K562 (cell line): Measurements from ENCODE around the gene MYOM1. TPM values are rescaled to one million over a fixed set of nuclear protein-coding genes. Genes with fewer than 3 reads are reported as not detected.
A peak's percentile ranks its signal among the peaks of the same experiment; 100 is the strongest.

Experiments
- BCOR ChIP-seq: fragments of 450-650 bp; IDR thresholded peaks from 2 replicates; pipeline ENCODE4 v1.6.1; 2016
- GABPA ChIP-seq: fragments of 200-800 bp; sonication (Bioruptor generic); conservative IDR thresholded peaks from 2 replicates; pipeline ENCODE4 v1.6.1; 2016; ENCODE audit warnings: low read depth, missing genetic modification characterization, missing compliant biosample characterization
- HDAC3 ChIP-seq: fragments of 450-650 bp; IDR thresholded peaks from 2 replicates; pipeline ENCODE4 v1.6.1; 2018; ENCODE audit warnings: borderline replicate concordance, mild to moderate bottlenecking, moderate library complexity; ENCODE audit not compliant: partially characterized antibody
- HMG20A ChIP-seq: fragments of 450-650 bp; formaldehyde crosslinking; conservative IDR thresholded peaks from 2 replicates; pipeline ENCODE4 v1.4.0; 2020; ENCODE audit warnings: mild to moderate bottlenecking, mixed read lengths
- KDM5B ChIP-seq: fragments of 200-600 bp; sonication (generic); IDR thresholded peaks from 2 replicates; pipeline ENCODE4 v1.6.1; 2012; ENCODE audit warnings: low read depth, mild to moderate bottlenecking, moderate library complexity, low read length, control low read depth, inconsistent platforms; ENCODE audit not compliant: insufficient replicate concordance
- MED1 ChIP-seq: sonication (generic); formaldehyde crosslinking; IDR thresholded peaks from 2 replicates; pipeline ENCODE4 v1.8.1; 2023; ENCODE audit warnings: missing genetic modification reagents, borderline replicate concordance
- PHB ChIP-seq: fragments of 250-450 bp; sonication (Bioruptor Pico); IDR thresholded peaks from 2 replicates; pipeline ENCODE4 v1.5.0; 2021
- POLR2AphosphoS5 ChIP-seq: IDR thresholded peaks from 2 replicates; pipeline ENCODE4 v1.6.1; 2011; ENCODE audit warnings: mild to moderate bottlenecking, low read depth, low read length, moderate library complexity; ENCODE audit not compliant: control insufficient read depth, insufficient read depth
- SIN3A ChIP-seq, 2 experiments: fragments of 150-350 bp in 1 of 2; IDR thresholded peaks; 2 replicates each; pipeline ENCODE4 v1.6.1; 2011 to 2016; ENCODE audit warnings: borderline replicate concordance in 2 of 2, low read depth in 2 of 2, low read length in 2 of 2, mild to moderate bottlenecking in 2 of 2, moderate library complexity in 2 of 2; ENCODE audit not compliant: control insufficient read depth in 1 of 2
- SMARCA4 ChIP-seq: fragments of 450-650 bp; IDR thresholded peaks from 2 replicates; pipeline ENCODE4 v1.6.1; 2016
- SMARCE1 ChIP-seq: fragments of 450-650 bp; IDR thresholded peaks from 2 replicates; pipeline ENCODE4 v1.7.1; 2016; ENCODE audit warnings: mild to moderate bottlenecking
- SRF ChIP-seq, 2 experiments: fragments of 250-450, 450-650 bp in 1 of 2; sonication (Bioruptor Pico) in 1 of 2; sonication (generic) in 1 of 2; formaldehyde crosslinking; IDR thresholded peaks; 2 replicates each; pipeline versions ENCODE4 v1.5.0 to v1.5.1; 2020 to 2022; ENCODE audit warnings: mild to moderate bottlenecking in 1 of 2, missing genetic modification reagents in 1 of 2
- TAF7 ChIP-seq: fragments of 450-650 bp; IDR thresholded peaks from 2 replicates; pipeline ENCODE4 v1.6.1; 2016; ENCODE audit warnings: missing genetic modification characterization, missing compliant biosample characterization
- TAL1 ChIP-seq: fragments of 450-650 bp; IDR thresholded peaks from 2 replicates; pipeline ENCODE4 v1.6.1; 2016; ENCODE audit warnings: mild to moderate bottlenecking
- U2AF1 ChIP-seq: fragments of 200-400 bp; formaldehyde crosslinking; optimal IDR thresholded peaks from 2 replicates; pipeline ENCODE3; 2017; ENCODE audit warnings: mild to moderate bottlenecking, low read depth, low read length, moderate library complexity
- ZBTB7A ChIP-seq: IDR thresholded peaks from 2 replicates; pipeline ENCODE4 v1.6.1; 2011; ENCODE audit warnings: low read depth, mild to moderate bottlenecking, low read length, moderate library complexity, borderline replicate concordance; ENCODE audit not compliant: control insufficient read depth
- ZFX ChIP-seq: sonication (generic); formaldehyde crosslinking; IDR thresholded peaks from 2 replicates; pipeline ENCODE4 v1.8.0; 2022; ENCODE audit warnings: mild to moderate bottlenecking, missing genetic modification reagents, moderate library complexity
- ZNF134 ChIP-seq: fragments of 250-450 bp; sonication (Bioruptor Pico); conservative IDR thresholded peaks from 2 replicates; pipeline ENCODE4 v1.4.0; 2020
- ZNF174 ChIP-seq: fragments of 250-450 bp; sonication (Bioruptor Pico); IDR thresholded peaks from 2 replicates; pipeline ENCODE4 v1.4.0; 2020; ENCODE audit warnings: mild to moderate bottlenecking
- ZNF586 ChIP-seq: fragments of 450-650 bp; formaldehyde crosslinking; conservative IDR thresholded peaks from 2 replicates; pipeline ENCODE4 v1.4.0; 2020; ENCODE audit warnings: mild to moderate bottlenecking, moderate library complexity
- ZNF696 ChIP-seq: fragments of 250-450 bp; sonication (Bioruptor Pico); conservative IDR thresholded peaks from 2 replicates; pipeline ENCODE4 v1.4.0; 2020; ENCODE audit warnings: mild to moderate bottlenecking, moderate library complexity
- polyA plus RNA-seq, 8 experiments: library from polyadenylated mRNA; depleted of rRNA in 4 of 8; stranded (reverse) in 5 of 8; unstranded in 3 of 8; fragments of >200 nt; fragmentation: Nextera tagmentation in 2 of 8; fragmentation: Illumina TruSeq in 1 of 8; extraction: Ambion mirVana in 2 of 8; extraction: Trizol in 1 of 8; gene quantifications; 2 replicates each; pipeline versions ENCODE4 v1.2.1 to v1.2.3, GENCODE V29; 2011 to 2014; ENCODE audit warnings: inconsistent platforms in 1 of 8, missing spikeins in 1 of 8
- total RNA-seq, 7 experiments: library from RNA; depleted of rRNA in 6 of 7; stranded (reverse); fragments of >200 nt in 6 of 7; fragmentation: Illumina TruSeq in 2 of 7; extraction: Trizol in 2 of 7; gene quantifications; 2 replicates each; pipeline versions ENCODE4 v1.2.1 to v1.2.3, GENCODE V29; 2011 to 2021; ENCODE audit warnings: low replicate concordance in 1 of 7
- TF ChIP-seq, protein P1 (sequence below): sonication (generic); formaldehyde crosslinking; IDR thresholded peaks from 2 replicates; pipeline ENCODE4 v1.5.0; 2020; ENCODE audit warnings: missing genetic modification reagents
- TF ChIP-seq, protein P2 (sequence below), 2 experiments: fragments of 150-350 bp in 1 of 2; IDR thresholded peaks; 2 replicates each; pipeline ENCODE4 v1.6.1; 2012 to 2016; ENCODE audit warnings: low read depth in 2 of 2, low read length in 2 of 2, mild to moderate bottlenecking in 1 of 2, moderate library complexity in 1 of 2

Gene MYOM1
- total and polyA plus RNA-seq, 9 of the 15 experiments (the other 6 are each of a cell fraction or from before 2014, with no cell fraction given): 0.01 to 0.62 (median 0.25) TPM

DNA sequence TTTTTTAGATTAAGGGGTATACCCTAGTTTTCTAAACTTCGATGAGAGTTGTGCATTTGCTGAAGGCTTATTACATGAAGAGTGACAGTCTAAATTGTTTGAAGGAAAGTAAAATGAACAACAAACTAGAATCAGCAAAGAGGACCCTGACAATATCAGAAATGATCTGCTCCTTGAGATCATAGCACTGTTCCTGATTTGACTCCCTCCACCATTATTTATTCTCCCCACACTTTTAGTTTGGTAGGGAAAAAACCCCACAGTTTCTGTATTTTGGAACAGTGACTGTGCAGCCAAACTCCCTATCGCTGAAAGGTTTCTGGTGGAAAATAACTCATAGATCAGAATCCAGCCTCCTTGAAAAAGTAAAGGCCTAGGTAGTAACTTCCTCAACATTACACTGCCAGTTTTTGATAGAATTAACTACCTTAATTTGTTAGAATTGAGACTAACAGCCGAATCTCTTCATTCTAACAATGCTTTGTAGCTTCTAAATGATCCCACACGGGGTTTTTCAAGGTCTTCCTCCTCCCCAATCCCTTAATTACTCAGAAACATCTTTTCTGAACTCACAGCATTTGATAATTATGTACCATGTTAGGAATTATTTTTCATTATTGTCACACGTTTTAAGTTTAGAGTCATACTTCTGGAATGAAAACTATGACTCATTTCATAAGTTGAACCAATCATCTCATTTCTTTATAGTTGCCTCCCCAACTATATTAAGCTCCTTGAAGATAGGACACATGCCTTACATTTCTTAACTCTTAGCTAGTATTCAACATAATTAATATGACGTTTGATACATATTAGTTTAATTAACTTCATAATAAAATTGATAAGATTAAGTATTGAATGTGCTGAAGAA is 30.7 kb upstream of the MYOM1 start (continued):
- TF ChIP-seq SRF (CRISPR knock-in tag; IDR thresholded peaks at IDR 0.05) (no peak), ZBTB7A (no peak), POLR2AphosphoS5 (peak; percentile 63; the same call in 1 of the 2 replicates), MED1 (CRISPR knock-in tag) (no peak), ZNF586 (CRISPR knock-in tag) (no peak), U2AF1 (no peak), SMARCA4 (peak; percentile 37; the same call in 1 of the 2 replicates), PHB (CRISPR knock-in tag) (no peak), ZNF134 (CRISPR knock-in tag) (no peak), SMARCE1 (no peak), TAL1 (no peak), HDAC3 (no peak), BCOR (no peak), ZNF696 (CRISPR knock-in tag) (no peak), GABPA (tag) (no peak), ZFX (CRISPR knock-in tag) (no peak), TAF7 (tag) (no peak), ZNF174 (no peak), KDM5B (peak; percentile 43), HMG20A (CRISPR knock-in tag) (no peak), SIN3A (IDR thresholded peaks at IDR 0.05; ENCODE audit: borderline replicate concordance in 2 of 2, control insufficient read depth in 1 of 2, low read depth in 2 of 2, low read length in 2 of 2) (peak in 1 of 2 experiments; percentile 24; a peak in 1 of 4 replicates)
- TF ChIP-seq, protein P1, sequence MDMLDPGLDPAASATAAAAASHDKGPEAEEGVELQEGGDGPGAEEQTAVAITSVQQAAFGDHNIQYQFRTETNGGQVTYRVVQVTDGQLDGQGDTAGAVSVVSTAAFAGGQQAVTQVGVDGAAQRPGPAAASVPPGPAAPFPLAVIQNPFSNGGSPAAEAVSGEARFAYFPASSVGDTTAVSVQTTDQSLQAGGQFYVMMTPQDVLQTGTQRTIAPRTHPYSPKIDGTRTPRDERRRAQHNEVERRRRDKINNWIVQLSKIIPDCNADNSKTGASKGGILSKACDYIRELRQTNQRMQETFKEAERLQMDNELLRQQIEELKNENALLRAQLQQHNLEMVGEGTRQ (CRISPR knock-in tag): no peak
- TF ChIP-seq, protein P2, sequence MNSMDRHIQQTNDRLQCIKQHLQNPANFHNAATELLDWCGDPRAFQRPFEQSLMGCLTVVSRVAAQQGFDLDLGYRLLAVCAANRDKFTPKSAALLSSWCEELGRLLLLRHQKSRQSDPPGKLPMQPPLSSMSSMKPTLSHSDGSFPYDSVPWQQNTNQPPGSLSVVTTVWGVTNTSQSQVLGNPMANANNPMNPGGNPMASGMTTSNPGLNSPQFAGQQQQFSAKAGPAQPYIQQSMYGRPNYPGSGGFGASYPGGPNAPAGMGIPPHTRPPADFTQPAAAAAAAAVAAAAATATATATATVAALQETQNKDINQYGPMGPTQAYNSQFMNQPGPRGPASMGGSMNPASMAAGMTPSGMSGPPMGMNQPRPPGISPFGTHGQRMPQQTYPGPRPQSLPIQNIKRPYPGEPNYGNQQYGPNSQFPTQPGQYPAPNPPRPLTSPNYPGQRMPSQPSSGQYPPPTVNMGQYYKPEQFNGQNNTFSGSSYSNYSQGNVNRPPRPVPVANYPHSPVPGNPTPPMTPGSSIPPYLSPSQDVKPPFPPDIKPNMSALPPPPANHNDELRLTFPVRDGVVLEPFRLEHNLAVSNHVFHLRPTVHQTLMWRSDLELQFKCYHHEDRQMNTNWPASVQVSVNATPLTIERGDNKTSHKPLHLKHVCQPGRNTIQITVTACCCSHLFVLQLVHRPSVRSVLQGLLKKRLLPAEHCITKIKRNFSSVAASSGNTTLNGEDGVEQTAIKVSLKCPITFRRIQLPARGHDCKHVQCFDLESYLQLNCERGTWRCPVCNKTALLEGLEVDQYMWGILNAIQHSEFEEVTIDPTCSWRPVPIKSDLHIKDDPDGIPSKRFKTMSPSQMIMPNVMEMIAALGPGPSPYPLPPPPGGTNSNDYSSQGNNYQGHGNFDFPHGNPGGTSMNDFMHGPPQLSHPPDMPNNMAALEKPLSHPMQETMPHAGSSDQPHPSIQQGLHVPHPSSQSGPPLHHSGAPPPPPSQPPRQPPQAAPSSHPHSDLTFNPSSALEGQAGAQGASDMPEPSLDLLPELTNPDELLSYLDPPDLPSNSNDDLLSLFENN (IDR thresholded peaks at IDR 0.05; ENCODE audit: low read depth in 2 of 2, low read length in 2 of 2): no peak
